ENCODE measurements around the gene TAS2R14. TPM values are rescaled to one million over a fixed set of nuclear protein-coding genes. Genes with fewer than 3 reads are reported as not detected.

TAS2R14 gene
- total and polyA plus RNA-seq, 2 of the 8 experiments (the other 6 are each of a cell fraction or from before 2014, with no cell fraction given), result 0.80 to 1.1 TPM

DNA sequence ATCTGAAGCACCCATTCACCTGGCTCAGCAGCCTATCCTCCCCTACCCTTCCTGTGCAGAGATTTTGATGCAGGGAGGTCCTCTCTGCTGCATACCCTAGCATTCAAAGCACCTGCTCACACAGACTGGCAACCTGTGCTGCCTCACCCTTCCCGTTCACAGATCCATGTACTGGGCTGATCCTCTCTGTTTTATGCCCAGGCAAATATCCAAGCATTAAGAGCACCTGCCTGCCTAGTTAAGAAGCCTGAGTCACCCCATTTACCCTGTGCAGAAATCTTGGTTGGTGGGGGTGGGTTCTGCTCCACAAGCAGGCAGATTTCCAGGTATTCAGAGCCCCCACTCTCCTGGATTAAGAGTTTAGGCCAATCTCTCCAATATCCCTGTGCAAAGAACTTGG is 38.1 kb downstream of the TAS2R14 start:
- Histone ChIP-seq H2BK20ac (ENCODE audit: low read length) (no peak overlapping the region), H2BK5ac (ENCODE audit: low read depth, low read length) (no peak overlapping the region; the same call in 1 of the 2 replicates), H3K27ac (ENCODE audit: low read depth, low read length) (no peak overlapping the region), H3K27me3 (replicated peaks in 1 of 4; ENCODE audit: control insufficient read depth in 3 of 4, extremely low read depth in 1 of 4, insufficient read depth in 3 of 4, low read length in 3 of 4) (no peaks in the 10 kb centered on the region), H3K79me1 (ENCODE audit: low read depth, low read length) (no peaks in the 10 kb centered on the region; the same call in 1 of the 2 replicates), H3K36me3 (ENCODE audit: control insufficient read depth in 2 of 4, insufficient read depth in 4 of 4, low read length in 3 of 4) (no peaks in the 10 kb centered on the region; a peak in 1 of 8 replicates), H4K8ac (ENCODE audit: extremely low read depth, insufficient read depth, low read length) (no peak overlapping the region), H3K4me2 (ENCODE audit: insufficient read depth in 1 of 2, low read depth in 2 of 2, low read length in 2 of 2) (no peak overlapping the region), H3K23ac (ENCODE audit: insufficient read length) (no peak overlapping the region), H3K56ac (replicated peaks; ENCODE audit: insufficient read length, low read depth, low read length) (no peak overlapping the region), H3K14ac (ENCODE audit: insufficient read length) (no peak overlapping the region), H3K23me2 (ENCODE audit: low read depth, low read length) (no peaks in the 10 kb centered on the region), H2AFZ (ENCODE audit: low read length) (no peak overlapping the region), H3K4me3 (ENCODE audit: extremely low read depth in 1 of 4, insufficient read depth in 2 of 4, low read depth in 3 of 4, low read length in 4 of 4) (no peak overlapping the region), H3K79me2 (ENCODE audit: control insufficient read depth in 1 of 2, insufficient read depth in 2 of 2, low read length in 2 of 2) (no peaks in the 10 kb centered on the region), H2AK5ac (ENCODE audit: low read depth, low read length) (no peak overlapping the region), H4K5ac (ENCODE audit: insufficient read length, low read depth, low read length) (no peak overlapping the region), H3K9ac (replicated peaks in 1 of 4; ENCODE audit: extremely low read depth in 1 of 4, low read depth in 3 of 4, low read length in 3 of 4) (no peak overlapping the region), H4K91ac (replicated peaks; ENCODE audit: insufficient read length, low read length) (no peak overlapping the region), H3K18ac (ENCODE audit: extremely low read depth, low read length) (no peak overlapping the region), H2BK12ac (ENCODE audit: low read depth, low read length) (no peak overlapping the region), H3K4me1 (replicated peaks in 1 of 4; ENCODE audit: control insufficient read depth in 3 of 4, insufficient read depth in 4 of 4, low read length in 3 of 4) (no peaks in the 10 kb centered on the region), H3K4ac (replicated peaks; ENCODE audit: insufficient read length, low read depth, low read length) (no peak overlapping the region), H2BK15ac (ENCODE audit: low read length) (no peak overlapping the region), H3K9me3 (ENCODE audit: insufficient read depth in 2 of 2, low read depth in 1 of 2, low read length in 1 of 2) (peaks cover 0 to 4% of the 10 kb centered on the region in 2 experiments; a peak in 1 of 4 replicates), H2BK120ac (replicated peaks; ENCODE audit: low read depth, low read length) (no peak overlapping the region), H4K20me1 (replicated peaks in 1 of 2; ENCODE audit: control insufficient read depth in 1 of 2, insufficient read depth in 2 of 2, low read length in 2 of 2) (no peaks in the 10 kb centered on the region)
- TF ChIP-seq HDAC2 (IDR thresholded peaks at IDR 0.05; ENCODE audit: borderline replicate concordance in 1 of 2, low read depth in 2 of 2, low read length in 2 of 2), result no peak
- WGBS, 2 experiments (ENCODE audit: extremely low coverage in 1 of 2, insufficient coverage in 1 of 2, insufficient read length in 1 of 2, insufficient replicate concordance in 2 of 2, low coverage in 1 of 2, low lambda C conversion rate in 2 of 2, missing lambda C conversion rate in 1 of 2), result 85% methylated on average over 1 of the region's 1 CpG; no CpG with 5 or more reads in 1 of the 2 experiments
- DNase-seq (ENCODE audit: low read depth in 1 of 2, low spot score in 2 of 2) (no peak), FAIRE-seq (no peak)
- ChIA-PET CTCF (ENCODE audit: partially characterized antibody) (interaction anchor here (0.6 kb wide), 1 partner anchor 24 kb away, joined by 3 read pairs; no protein-coding TSS in a partner anchor), POLR2A (ENCODE audit: partially characterized antibody) (no interaction called here)

Data from H1 (cell line).